Activated naive CD4-positive, alpha-beta T cell treated with anti-CD3 and anti-CD28 coated beads, Interleukin-2, amount 10 ng/mL, durations not matched to agents 7 days and 5 days (primary cell): ENCODE results near the gene DDX10.

Source experiments
- CTCF ChIA-PET: fragments of 350-600 bp; sonication (Branson Sonifier 250); formaldehyde crosslinking; loops from one replicate; lab custom pipeline; 2021; ENCODE audit warnings: antibody characterized with exemption; lab: Charles Lee
- DNase-seq: peaks from one replicate; pipeline ENCODE4 v3.0.0-alpha.2; 2020
- H3K27ac Mint-ChIP-seq: one replicate; pipeline ENCODE4 v1.8.0; 2021; ENCODE audit warnings: mild to moderate bottlenecking, moderate library complexity, mixed read lengths
- H3K27me3 Mint-ChIP-seq: one replicate; pipeline ENCODE4 v1.8.0; 2021; ENCODE audit warnings: mild to moderate bottlenecking, mixed read lengths
- H3K36me3 Mint-ChIP-seq: one replicate; pipeline ENCODE4 v1.8.0; 2021; ENCODE audit warnings: mixed read lengths
- H3K4me1 Mint-ChIP-seq: one replicate; pipeline ENCODE4 v1.8.0; 2021; ENCODE audit warnings: mixed read lengths
- H3K4me3 Mint-ChIP-seq: one replicate; pipeline ENCODE4 v1.8.0; 2021; ENCODE audit warnings: mild to moderate bottlenecking, moderate library complexity, mixed read lengths
- H3K9me3 Mint-ChIP-seq: one replicate; pipeline ENCODE4 v1.8.0; 2021; ENCODE audit warnings: mixed read lengths

Gene DDX10

GRCh38 chr11:108897071-108897481 is 232.2 kb downstream of the DDX10 start:
- CTCF ChIA-PET = interaction anchor here (1.1 kb wide), 1 partner anchor 12 kb away, joined by 3 read pairs; no protein-coding TSS in a partner anchor
- H3K36me3 Mint-ChIP-seq = peaks cover 10% of the 10 kb centered on the region

GRCh38 chr11:108897916-108898315 is 233.0 kb downstream of the DDX10 start:
- Mint-ChIP-seq H3K4me1 (peaks cover 8% of the 10 kb centered on the region), H3K9me3 (peaks cover 18% of the 10 kb centered on the region), H3K27ac (no peak overlapping the region), H3K27me3 (no peaks in the 10 kb centered on the region), H3K4me3 (no peak overlapping the region), H3K36me3 (peaks cover 10% of the 10 kb centered on the region)
- no peak for DNase-seq
- CTCF ChIA-PET = no interaction called here

More at GRCh38 chr11:108897071-108897481, 232.2 kb downstream of the DDX10 start:
- no peak for DNase-seq
- peaks cover 18% of the 10 kb centered on the region for H3K9me3 Mint-ChIP-seq
- no peaks in the 10 kb centered on the region for H3K27me3 Mint-ChIP-seq
- H3K4me3 Mint-ChIP-seq = no peak overlapping the region
- no peak overlapping the region for H3K27ac Mint-ChIP-seq
- H3K4me1 Mint-ChIP-seq = peaks cover 8% of the 10 kb centered on the region

GRCh38 chr11:108901359-108901758 is 236.5 kb downstream of the DDX10 start:
- no peak for DNase-seq
- no peaks in the 10 kb centered on the region for H3K27me3 Mint-ChIP-seq
- no peaks in the 10 kb centered on the region for H3K4me1 Mint-ChIP-seq
- CTCF ChIA-PET = no interaction called here
- H3K36me3 Mint-ChIP-seq = peaks cover 10% of the 10 kb centered on the region
- no peak overlapping the region for H3K4me3 Mint-ChIP-seq
- no peak overlapping the region for H3K27ac Mint-ChIP-seq
- peaks cover 18% of the 10 kb centered on the region for H3K9me3 Mint-ChIP-seq

- Mint-ChIP-seq H3K27ac (no peak overlapping the region), H3K4me1 (no peaks in the 10 kb centered on the region)
- CTCF ChIA-PET = no interaction called here
Measured at GRCh38 chr11:108902027-108902469, 237.2 kb downstream of the DDX10 start.

GRCh38 chr11:108904480-108904879 is 239.6 kb downstream of the DDX10 start:
- H3K27me3 Mint-ChIP-seq = no peaks in the 10 kb centered on the region

More at GRCh38 chr11:108902027-108902469, 237.2 kb downstream of the DDX10 start:
- peaks cover 10% of the 10 kb centered on the region for H3K36me3 Mint-ChIP-seq
- peaks cover 14% of the 10 kb centered on the region for H3K9me3 Mint-ChIP-seq
- no peak for DNase-seq
- H3K4me3 Mint-ChIP-seq = no peak overlapping the region
- H3K27me3 Mint-ChIP-seq = no peaks in the 10 kb centered on the region

GRCh38 chr11:108906329-108906728 is 241.5 kb downstream of the DDX10 start:
- Mint-ChIP-seq H3K4me3 (no peak overlapping the region), H3K27me3 (no peaks in the 10 kb centered on the region), H3K27ac (no peak overlapping the region), H3K36me3 (no peaks in the 10 kb centered on the region), H3K4me1 (no peaks in the 10 kb centered on the region), H3K9me3 (no peaks in the 10 kb centered on the region)
- CTCF ChIA-PET = no interaction called here
- DNase-seq = no peak

More at GRCh38 chr11:108904480-108904879, 239.6 kb downstream of the DDX10 start:
- CTCF ChIA-PET = no interaction called here
- no peak overlapping the region for H3K27ac Mint-ChIP-seq
- no peak overlapping the region for H3K4me3 Mint-ChIP-seq
- H3K36me3 Mint-ChIP-seq = peaks cover 3% of the 10 kb centered on the region
- no peak for DNase-seq
- no peaks in the 10 kb centered on the region for H3K4me1 Mint-ChIP-seq
- H3K9me3 Mint-ChIP-seq = peaks cover 2% of the 10 kb centered on the region

GRCh38 chr11:108906826-108907225 is 242.0 kb downstream of the DDX10 start:
- Mint-ChIP-seq H3K4me1 (no peaks in the 10 kb centered on the region), H3K4me3 (no peak overlapping the region), H3K9me3 (no peaks in the 10 kb centered on the region), H3K36me3 (no peaks in the 10 kb centered on the region), H3K27ac (no peak overlapping the region), H3K27me3 (no peaks in the 10 kb centered on the region)
- no peak for DNase-seq
- CTCF ChIA-PET = no interaction called here

- Mint-ChIP-seq H3K4me3 (no peak overlapping the region), H3K4me1 (no peaks in the 10 kb centered on the region), H3K9me3 (no peaks in the 10 kb centered on the region), H3K36me3 (no peaks in the 10 kb centered on the region), H3K27ac (no peak overlapping the region), H3K27me3 (no peaks in the 10 kb centered on the region)
- CTCF ChIA-PET = no interaction called here
- DNase-seq = no peak
Measured at GRCh38 chr11:108909041-108909440, 244.2 kb downstream of the DDX10 start.

GRCh38 chr11:108909921-108910320 is 245.1 kb downstream of the DDX10 start:
- DNase-seq = no peak
- no peak overlapping the region for H3K27ac Mint-ChIP-seq
- H3K9me3 Mint-ChIP-seq = no peaks in the 10 kb centered on the region
- CTCF ChIA-PET = no interaction called here
- H3K4me3 Mint-ChIP-seq = no peak overlapping the region
- H3K4me1 Mint-ChIP-seq = no peaks in the 10 kb centered on the region
- no peaks in the 10 kb centered on the region for H3K36me3 Mint-ChIP-seq
- no peaks in the 10 kb centered on the region for H3K27me3 Mint-ChIP-seq

GRCh38 chr11:108912581-108912980 is 247.7 kb downstream of the DDX10 start:
- CTCF ChIA-PET = no interaction called here
- H3K36me3 Mint-ChIP-seq = peaks cover under 1% of the 10 kb centered on the region
- H3K4me1 Mint-ChIP-seq = no peaks in the 10 kb centered on the region
- no peak overlapping the region for H3K4me3 Mint-ChIP-seq
- no peak overlapping the region for H3K27ac Mint-ChIP-seq
- H3K9me3 Mint-ChIP-seq = no peaks in the 10 kb centered on the region
- no peak for DNase-seq
- H3K27me3 Mint-ChIP-seq = no peaks in the 10 kb centered on the region

GRCh38 chr11:108913204-108913603 is 248.3 kb downstream of the DDX10 start:
- no peak overlapping the region for H3K27ac Mint-ChIP-seq
- DNase-seq = no peak
- no peaks in the 10 kb centered on the region for H3K4me1 Mint-ChIP-seq
- no peaks in the 10 kb centered on the region for H3K9me3 Mint-ChIP-seq
- peaks cover 2% of the 10 kb centered on the region for H3K36me3 Mint-ChIP-seq
- no peaks in the 10 kb centered on the region for H3K27me3 Mint-ChIP-seq
- CTCF ChIA-PET = no interaction called here
- H3K4me3 Mint-ChIP-seq = no peak overlapping the region

- no peaks in the 10 kb centered on the region for H3K27me3 Mint-ChIP-seq
- H3K36me3 Mint-ChIP-seq = peaks cover 5% of the 10 kb centered on the region
- no peaks in the 10 kb centered on the region for H3K4me1 Mint-ChIP-seq
- no peak overlapping the region for H3K27ac Mint-ChIP-seq
- no peak for DNase-seq
- no peaks in the 10 kb centered on the region for H3K9me3 Mint-ChIP-seq
- CTCF ChIA-PET = no interaction called here
- H3K4me3 Mint-ChIP-seq = no peak overlapping the region
Measured at GRCh38 chr11:108914211-108914610, 249.3 kb downstream of the DDX10 start.

GRCh38 chr11:108914981-108915380 is 250.1 kb downstream of the DDX10 start:
- H3K4me1 Mint-ChIP-seq = no peaks in the 10 kb centered on the region

GRCh38 chr11:108915666-108916065 is 250.8 kb downstream of the DDX10 start:
- CTCF ChIA-PET = no interaction called here
- no peaks in the 10 kb centered on the region for H3K4me1 Mint-ChIP-seq
- DNase-seq = no peak
- H3K9me3 Mint-ChIP-seq = no peaks in the 10 kb centered on the region
- H3K4me3 Mint-ChIP-seq = no peak overlapping the region
- no peaks in the 10 kb centered on the region for H3K27me3 Mint-ChIP-seq
- peaks cover 10% of the 10 kb centered on the region for H3K36me3 Mint-ChIP-seq
- H3K27ac Mint-ChIP-seq = no peak overlapping the region

More at GRCh38 chr11:108914981-108915380, 250.1 kb downstream of the DDX10 start:
- Mint-ChIP-seq H3K4me3 (no peak overlapping the region), H3K9me3 (no peaks in the 10 kb centered on the region), H3K27ac (no peak overlapping the region), H3K36me3 (peaks cover 10% of the 10 kb centered on the region), H3K27me3 (no peaks in the 10 kb centered on the region)
- CTCF ChIA-PET = no interaction called here
- no peak for DNase-seq

- Mint-ChIP-seq H3K4me1 (no peaks in the 10 kb centered on the region), H3K36me3 (peaks cover 10% of the 10 kb centered on the region), H3K4me3 (no peak overlapping the region), H3K27me3 (no peaks in the 10 kb centered on the region), H3K9me3 (no peaks in the 10 kb centered on the region), H3K27ac (no peak overlapping the region)
- DNase-seq = no peak
- CTCF ChIA-PET = no interaction called here
Measured at GRCh38 chr11:108916290-108916689, 251.4 kb downstream of the DDX10 start.

- Mint-ChIP-seq H3K36me3 (peaks cover 10% of the 10 kb centered on the region), H3K4me1 (no peaks in the 10 kb centered on the region), H3K27ac (no peak overlapping the region), H3K9me3 (no peaks in the 10 kb centered on the region), H3K27me3 (no peaks in the 10 kb centered on the region), H3K4me3 (no peak overlapping the region)
- DNase-seq = no peak
- CTCF ChIA-PET = no interaction called here
Measured at GRCh38 chr11:108916935-108917334, 252.1 kb downstream of the DDX10 start.
